GM13977 (cell line): ENCODE data around the gene CDH20.

Experiments used
- DNase-seq: peaks from one replicate; pipeline ENCODE4 v3.0.0; 2012; ENCODE audit warnings: low spot score
- in situ Hi-C: fragments of 300-500 bp; cut with MboI; formaldehyde crosslinking; loops from one replicate; pipeline ENCODE4 v1.12.0; 2022; ENCODE audit warnings: low sequenced_read_pairs, low pct_unique_long_range_greater_than_20kb, mixed read lengths, inconsistent platforms; ENCODE audit not compliant: unreplicated experiment
- TF ChIP-seq, protein P1 (sequence below): IDR thresholded peaks from 2 replicates; pipeline ENCODE4 v1.5.1; 2012; ENCODE audit warnings: mild to moderate bottlenecking, control low read depth; ENCODE audit not compliant: insufficient read depth; ENCODE audit errors: extremely low read depth, missing control alignments

Gene CDH20

GRCh38 chr18:61471942-61472341, 138.7 kb downstream of the CDH20 start:
- DNase-seq: no peak
- in situ Hi-C loops: no loop called here
- TF ChIP-seq, protein P1, sequence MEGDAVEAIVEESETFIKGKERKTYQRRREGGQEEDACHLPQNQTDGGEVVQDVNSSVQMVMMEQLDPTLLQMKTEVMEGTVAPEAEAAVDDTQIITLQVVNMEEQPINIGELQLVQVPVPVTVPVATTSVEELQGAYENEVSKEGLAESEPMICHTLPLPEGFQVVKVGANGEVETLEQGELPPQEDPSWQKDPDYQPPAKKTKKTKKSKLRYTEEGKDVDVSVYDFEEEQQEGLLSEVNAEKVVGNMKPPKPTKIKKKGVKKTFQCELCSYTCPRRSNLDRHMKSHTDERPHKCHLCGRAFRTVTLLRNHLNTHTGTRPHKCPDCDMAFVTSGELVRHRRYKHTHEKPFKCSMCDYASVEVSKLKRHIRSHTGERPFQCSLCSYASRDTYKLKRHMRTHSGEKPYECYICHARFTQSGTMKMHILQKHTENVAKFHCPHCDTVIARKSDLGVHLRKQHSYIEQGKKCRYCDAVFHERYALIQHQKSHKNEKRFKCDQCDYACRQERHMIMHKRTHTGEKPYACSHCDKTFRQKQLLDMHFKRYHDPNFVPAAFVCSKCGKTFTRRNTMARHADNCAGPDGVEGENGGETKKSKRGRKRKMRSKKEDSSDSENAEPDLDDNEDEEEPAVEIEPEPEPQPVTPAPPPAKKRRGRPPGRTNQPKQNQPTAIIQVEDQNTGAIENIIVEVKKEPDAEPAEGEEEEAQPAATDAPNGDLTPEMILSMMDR: no peak

- DNase-seq: no peak
- in situ Hi-C loops: no loop called here
- TF ChIP-seq, protein P1: no peak
Measured at GRCh38 chr18:61474341-61474740, 141.1 kb downstream of the CDH20 start.

DNA sequence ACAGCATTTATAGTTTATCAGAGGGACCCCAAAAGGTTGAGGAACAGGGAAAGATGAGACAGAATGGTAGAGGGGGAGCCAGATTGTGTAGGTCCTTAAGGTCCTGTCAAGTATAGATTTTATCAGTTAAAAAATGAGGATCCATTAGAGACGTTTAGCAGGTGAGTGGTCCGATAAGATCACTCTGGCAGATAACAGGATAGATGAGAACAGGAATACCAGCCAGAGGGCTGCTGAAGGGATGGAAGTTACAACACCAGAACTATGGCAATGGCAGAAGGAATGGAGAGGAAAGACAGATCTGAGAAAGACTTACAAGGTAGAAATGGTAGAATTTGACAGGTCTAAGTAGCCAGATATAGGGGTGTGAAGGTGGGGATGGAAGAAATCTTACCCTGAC, 141.7 kb downstream of the CDH20 start:
- in situ Hi-C loops: loop anchor here (25.0 kb wide), 1 partner anchor 163 kb away; no protein-coding TSS in a partner anchor
- TF ChIP-seq, protein P1: no peak
- DNase-seq: no peak

DNA sequence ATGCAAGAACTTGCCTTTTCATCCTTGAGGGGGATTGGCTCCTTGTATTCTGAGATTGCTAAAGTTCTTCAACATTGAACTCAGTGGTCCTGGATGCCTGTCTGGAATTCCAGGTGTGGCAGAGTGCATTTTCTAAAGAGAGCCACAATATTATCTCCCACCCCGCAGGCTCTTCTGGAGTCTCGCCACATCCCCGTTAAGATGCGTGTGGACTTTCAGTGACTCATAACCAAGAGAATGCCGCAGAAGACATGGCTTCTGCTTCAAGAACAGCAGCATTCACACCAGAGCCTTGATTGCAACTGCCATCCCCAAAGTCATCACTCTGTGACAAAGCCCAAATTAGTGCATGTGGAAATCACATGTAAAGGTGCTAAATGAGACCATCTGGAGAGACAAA, 142.7 kb downstream of the CDH20 start:
- in situ Hi-C loops: loop anchor here (25.0 kb wide), 1 partner anchor 164 kb away; no protein-coding TSS in a partner anchor
- DNase-seq: no peak
- TF ChIP-seq, protein P1: no peak

- in situ Hi-C loops: loop anchor here (25.0 kb wide), 1 partner anchor 177 kb away; no protein-coding TSS in a partner anchor
- TF ChIP-seq, protein P1: no peak
- no peak for DNase-seq
Measured at GRCh38 chr18:61489334-61489733, 156.1 kb downstream of the CDH20 start.

DNA sequence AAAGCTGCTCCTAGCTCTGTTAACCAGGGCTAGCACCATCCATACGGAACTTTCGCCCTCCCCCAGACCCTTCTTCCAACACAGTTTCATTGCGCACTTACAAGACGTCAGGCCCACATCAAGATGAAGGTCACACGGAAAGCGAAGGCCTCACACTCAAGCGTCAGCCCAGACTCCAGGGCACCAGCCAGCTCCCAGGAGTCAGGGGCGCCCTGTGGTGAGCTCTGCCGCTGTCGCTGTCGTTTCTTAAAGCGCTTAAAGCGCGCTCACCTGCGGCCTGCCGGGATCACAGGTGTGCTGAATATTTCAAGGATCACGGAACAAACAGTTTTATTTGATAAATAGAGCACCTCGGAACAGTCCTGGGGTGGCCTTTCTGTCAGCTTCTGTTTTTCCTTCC, 163.1 kb downstream of the CDH20 start:
- TF ChIP-seq, protein P1: no peak
- in situ Hi-C loops: loop anchor here (25.0 kb wide), 1 partner anchor 184 kb away; no protein-coding TSS in a partner anchor
- DNase-seq: no peak

DNA sequence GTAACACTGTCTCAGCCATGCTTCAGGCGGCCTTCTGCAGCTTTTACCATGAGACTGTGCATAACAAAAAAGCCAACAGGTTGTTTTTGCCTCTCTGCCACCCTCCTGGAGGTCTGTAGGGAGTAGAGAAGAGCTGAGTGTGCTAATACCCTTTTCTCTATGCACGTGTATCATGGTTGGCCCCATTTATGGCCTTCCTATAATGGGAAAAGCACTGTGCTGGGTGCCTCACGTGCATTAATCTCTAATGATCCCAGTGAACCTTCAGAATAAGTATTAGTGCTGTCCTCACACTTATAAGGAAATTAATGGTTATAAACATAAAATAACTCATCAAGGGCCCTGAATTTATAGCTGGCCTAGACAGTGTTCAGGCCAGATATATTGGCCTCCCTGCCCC, 164.2 kb downstream of the CDH20 start:
- in situ Hi-C loops: loop anchor here (25.0 kb wide), 1 partner anchor 185 kb away; no protein-coding TSS in a partner anchor
- TF ChIP-seq, protein P1: no peak
- DNase-seq: no peak
